DOHH2 (cell line): ENCODE measurements around the gene AGBL1.

Experiments used
- CTCF ChIP-seq: fragments of 200-600 bp; sonication (generic); IDR thresholded peaks from one replicate; pipeline ENCODE4 v1.5.1; 2014; ENCODE audit warnings: antibody characterized with exemption, mild to moderate bottlenecking, low read depth, low read length; ENCODE audit not compliant: poor library complexity, severe bottlenecking
- EZH2phosphoT487 ChIP-seq: fragments of 200-600 bp; sonication (generic); IDR thresholded peaks from 2 replicates; pipeline ENCODE4 v1.6.1; 2017; ENCODE audit warnings: borderline replicate concordance, mild to moderate bottlenecking, antibody characterized with exemption, low read length, moderate library complexity, mixed read lengths

DNA sequence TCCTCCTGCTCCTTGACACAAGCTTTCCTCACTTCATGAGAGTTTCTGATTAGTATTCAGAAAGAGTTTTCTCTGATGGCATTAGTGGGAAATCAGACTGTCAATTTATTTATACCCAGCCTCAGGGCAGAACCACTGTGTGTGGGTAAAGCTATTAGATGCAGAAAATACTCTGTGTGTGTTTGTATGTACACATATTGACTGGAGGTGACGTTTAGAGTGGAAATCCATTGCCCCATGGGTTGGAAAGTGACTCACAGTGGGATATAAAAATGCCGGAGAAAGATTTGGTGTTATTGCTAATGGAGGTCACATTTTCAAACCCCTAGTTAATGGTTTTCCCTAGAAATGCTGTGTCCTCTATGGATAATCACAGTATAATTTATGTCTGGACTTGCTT, 577.6 kb downstream of the AGBL1 start:
- no peak for TF ChIP-seq CTCF
- no peak for TF ChIP-seq EZH2phosphoT487
